ENCODE measurements around the gene PAPSS2.
"Not testable (repeated sequence)": the region's sequence is repeated elsewhere in the genome, so short reads cannot be mapped to it uniquely, and the experiment has no call there.

Gene PAPSS2

GRCh38 chr10:87642988-87643387 is 16.7 kb upstream of the PAPSS2 start:
- no peak for DNase-seq (ENCODE audit: low read depth)

- DNase-seq (ENCODE audit: low read depth) = no peak
Measured at GRCh38 chr10:87643920-87644319, 15.8 kb upstream of the PAPSS2 start.

GRCh38 chr10:87644500-87644899 is 15.2 kb upstream of the PAPSS2 start:
- DNase-seq (ENCODE audit: low read depth) = not testable (repeated sequence)

GRCh38 chr10:87646192-87646909 is 13.3 kb upstream of the PAPSS2 start:
- DNase-seq (ENCODE audit: low read depth) = no peak

- no peak for DNase-seq (ENCODE audit: low read depth)
Measured at GRCh38 chr10:87646935-87647334, 12.7 kb upstream of the PAPSS2 start.

GRCh38 chr10:87650838-87651589 is 8.7 kb upstream of the PAPSS2 start:
- DNase-seq (ENCODE audit: low read depth) = no peak

GRCh38 chr10:87651801-87652200 is 7.9 kb upstream of the PAPSS2 start:
- DNase-seq (ENCODE audit: low read depth) = no peak

GRCh38 chr10:87652261-87652660 is 7.4 kb upstream of the PAPSS2 start:
- no peak for DNase-seq (ENCODE audit: low read depth)

- no peak for DNase-seq (ENCODE audit: low read depth)
Measured at GRCh38 chr10:87654212-87654611, 5.5 kb upstream of the PAPSS2 start.

GRCh38 chr10:87656431-87657072 is 3.1 kb upstream of the PAPSS2 start:
- DNase-seq (ENCODE audit: low read depth) = no peak

- DNase-seq (ENCODE audit: low read depth) = no peak
Measured at GRCh38 chr10:87657371-87657770, 2.3 kb upstream of the PAPSS2 start.

GRCh38 chr10:87658321-87658795 is 1.3 kb upstream of the PAPSS2 start:
- DNase-seq (ENCODE audit: low read depth) = no peak

- DNase-seq (ENCODE audit: low read depth) = no peak
Measured at GRCh38 chr10:87658858-87659555, 671 bp upstream of the PAPSS2 start.

GRCh38 chr10:87660484-87661133 is 931 bp downstream of the PAPSS2 start:
- no peak for DNase-seq (ENCODE audit: low read depth)

GRCh38 chr10:87661861-87662785 is 2.4 kb downstream of the PAPSS2 start:
- DNase-seq (ENCODE audit: low read depth) = no peak

- DNase-seq (ENCODE audit: low read depth) = no peak
Measured at GRCh38 chr10:87664276-87664701, 4.6 kb downstream of the PAPSS2 start.

GRCh38 chr10:87667493-87667892 is 7.8 kb downstream of the PAPSS2 start:
- no peak for DNase-seq (ENCODE audit: low read depth)

GRCh38 chr10:87668324-87669074 is 8.8 kb downstream of the PAPSS2 start:
- no peak for DNase-seq (ENCODE audit: low read depth)

GRCh38 chr10:87669752-87670151 is 10.1 kb downstream of the PAPSS2 start:
- no peak for DNase-seq (ENCODE audit: low read depth)

GRCh38 chr10:87670586-87670985 is 10.9 kb downstream of the PAPSS2 start:
- DNase-seq (ENCODE audit: low read depth) = no peak

Data from T follicular helper cell (primary cell).